Colonic mucosa (tissue), 4 donors: Measurements from ENCODE around the gene EYA3. TPM values are rescaled to one million over a fixed set of nuclear protein-coding genes. Genes with fewer than 3 reads are reported as not detected.

Experiments
- DNase-seq: peaks from one replicate; pipeline ENCODE4 v3.0.0-alpha.2; 2020
- H3K27ac ChIP-seq: fragments of 200-600 bp; one replicate; pipeline ENCODE4 v1.8.0; 2021
- H3K27me3 ChIP-seq: fragments of 200-600 bp; one replicate; pipeline ENCODE4 v1.8.0; 2021
- H3K36me3 ChIP-seq: fragments of 200-600 bp; one replicate; pipeline ENCODE4 v1.8.0; 2021
- H3K4me1 ChIP-seq: fragments of 200-600 bp; one replicate; pipeline ENCODE4 v1.8.0; 2021; ENCODE audit warnings: mild to moderate bottlenecking
- H3K4me3 ChIP-seq: fragments of 200-600 bp; one replicate; pipeline ENCODE4 v1.8.0; 2021
- H3K9ac ChIP-seq, 2 donors: one replicate each; pipeline ENCODE4 v1.7.0; 2013; ENCODE audit warnings: control low read depth in 2 of 2, low read depth in 2 of 2, low read length in 2 of 2
- H3K9me3 ChIP-seq: fragments of 200-600 bp; one replicate; pipeline ENCODE4 v1.8.0; 2021
- CTCF ChIP-seq: fragments of 200-600 bp; IDR thresholded peaks from one replicate; pipeline ENCODE4 v1.8.0; 2022; ENCODE audit warnings: antibody characterized with exemption, mild to moderate bottlenecking
- intact Hi-C: fragments of 100-400 bp; cut with DNase I; formaldehyde crosslinking; loops from one replicate; pipeline ENCODE4 v1.14.1; 2022
- total RNA-seq, 2 donors: library from RNA; stranded (reverse); fragmentation: NEBNext Ultra II Directional in 1 of 2; extraction: Animal tissue kit (Norgen Biotek cat#: 25700) in 1 of 2; gene quantifications; one replicate each; pipeline ENCODE4 v1.2.1, GENCODE V29; 2021
- donor health status: healthy.
- donor health status: DM: no; HTN: no; CAD: no.
- donor health status: DM: no; HTN: no; CAD: no.

EYA3 gene
- total RNA-seq, 2 donors from 2014 or later, result 21.8 to 27.6 TPM

GRCh38 chr1:27936370-27936769 lies 152.0 kb downstream of the EYA3 start:
- intact Hi-C loops, result no loop called here
- no peaks in the 10 kb centered on the region for H3K9me3 ChIP-seq
- no peaks in the 10 kb centered on the region for H3K27me3 ChIP-seq
- H3K4me1 ChIP-seq, result no peaks in the 10 kb centered on the region
- no peak overlapping the region for H3K27ac ChIP-seq
- H3K36me3 ChIP-seq, result no peaks in the 10 kb centered on the region
- no peak overlapping the region for H3K4me3 ChIP-seq
- H3K9ac ChIP-seq, result no peak overlapping the region
- no peak for DNase-seq
- no peak for TF ChIP-seq CTCF

- peak overlapping the region in 1 of 2 donors; percentile 86 for H3K9ac ChIP-seq
- DNase-seq, result no peak
- peak overlapping the region; percentile 38 for H3K4me3 ChIP-seq
- H3K36me3 ChIP-seq, result no peaks in the 10 kb centered on the region
- TF ChIP-seq CTCF, result no peak
- no peaks in the 10 kb centered on the region for H3K4me1 ChIP-seq
- no peak overlapping the region for H3K27ac ChIP-seq
- intact Hi-C loops, result no loop called here
- no peaks in the 10 kb centered on the region for H3K9me3 ChIP-seq
- no peaks in the 10 kb centered on the region for H3K27me3 ChIP-seq
Measured at GRCh38 chr1:27935721-27936120, 152.7 kb downstream of the EYA3 start.

- H3K27me3 ChIP-seq, result no peaks in the 10 kb centered on the region
- H3K36me3 ChIP-seq, result no peaks in the 10 kb centered on the region
- H3K9me3 ChIP-seq, result no peaks in the 10 kb centered on the region
- peak within 1 kb of the TSS; percentile 38 for H3K4me3 ChIP-seq
- peak; percentile 88 for DNase-seq
- intact Hi-C loops, result no loop called here
- H3K4me1 ChIP-seq, result no peaks in the 10 kb centered on the region
- H3K27ac ChIP-seq, result peak within 1 kb of the TSS; percentile 60
- H3K9ac ChIP-seq, result peak within 1 kb of the TSS; percentile 32 to 86
- TF ChIP-seq CTCF, result no peak
Measured at GRCh38 chr1:27934818-27935549, 153.4 kb downstream of the EYA3 start, which contains the start of gene SMPDL3B. Gene SMPDL3B (plus strand): TSS chr1:27935000. CDS start chr1:27935184, 184 bp downstream.

GRCh38 chr1:27931759-27932158 lies 156.7 kb downstream of the EYA3 start:
- H3K36me3 ChIP-seq, result no peaks in the 10 kb centered on the region
- intact Hi-C loops, result no loop called here
- no peak for DNase-seq
- no peaks in the 10 kb centered on the region for H3K9me3 ChIP-seq
- H3K4me3 ChIP-seq, result no peak overlapping the region
- no peak overlapping the region for H3K9ac ChIP-seq
- no peak overlapping the region for H3K27ac ChIP-seq
- H3K4me1 ChIP-seq, result no peaks in the 10 kb centered on the region
- H3K27me3 ChIP-seq, result no peaks in the 10 kb centered on the region
- no peak for TF ChIP-seq CTCF

- no peak for DNase-seq
- Histone ChIP-seq H3K9ac (no peak overlapping the region), H3K4me3 (no peak overlapping the region), H3K9me3 (no peaks in the 10 kb centered on the region), H3K27ac (no peak overlapping the region), H3K4me1 (no peaks in the 10 kb centered on the region), H3K27me3 (no peaks in the 10 kb centered on the region), H3K36me3 (no peaks in the 10 kb centered on the region)
- intact Hi-C loops, result no loop called here
- no peak for TF ChIP-seq CTCF
Measured at GRCh38 chr1:27931184-27931583, 157.2 kb downstream of the EYA3 start.
